Epithelial cell of proximal tubule (primary cell): ENCODE data around the gene ABCG2. TPM values are rescaled to one million over a fixed set of nuclear protein-coding genes. Genes with fewer than 3 reads are reported as not detected.

Source experiments
- DNase-seq: peaks from one replicate; pipeline ENCODE4 v3.0.0-alpha.2; 2011; ENCODE audit warnings: low read depth
- H3K4me3 ChIP-seq: 2 replicates; pipeline ENCODE4 v1.5.1; 2011; ENCODE audit warnings: low read depth, mild to moderate bottlenecking, low read length
- CTCF ChIP-seq: conservative IDR thresholded peaks from 2 replicates; pipeline ENCODE4 v1.5.1; 2012; ENCODE audit warnings: low read depth, mild to moderate bottlenecking, low read length
- total RNA-seq: library from RNA; depleted of rRNA; stranded (reverse); fragments of >200 nt; gene quantifications from 2 replicates; pipeline ENCODE4 v1.2.3, GENCODE V29; 2015

Gene ABCG2
- total RNA-seq, 1 donor from 2014 or later: 0.29 TPM

GRCh38 chr4:88063634-88064296 lies 94.7 kb downstream of the ABCG2 start:
- no peak overlapping the region for H3K4me3 ChIP-seq
- DNase-seq: no peak
- TF ChIP-seq CTCF: no peak

- TF ChIP-seq CTCF: no peak
- H3K4me3 ChIP-seq: no peak overlapping the region
- no peak for DNase-seq
Observed at GRCh38 chr4:88062843-88063242, 95.6 kb downstream of the ABCG2 start.

- TF ChIP-seq CTCF: no peak
- DNase-seq: no peak
- no peak overlapping the region for H3K4me3 ChIP-seq
Observed at GRCh38 chr4:88062311-88062710, 96.1 kb downstream of the ABCG2 start.

- no peak for DNase-seq
- H3K4me3 ChIP-seq: no peak overlapping the region
- TF ChIP-seq CTCF: no peak
Observed at GRCh38 chr4:88060431-88060830, 98.0 kb downstream of the ABCG2 start.

- no peak for TF ChIP-seq CTCF
- H3K4me3 ChIP-seq: no peak overlapping the region
- no peak for DNase-seq
Observed at GRCh38 chr4:88059766-88060165, 98.7 kb downstream of the ABCG2 start.

- H3K4me3 ChIP-seq: no peak overlapping the region
- no peak for TF ChIP-seq CTCF
- DNase-seq: no peak
Observed at GRCh38 chr4:88058295-88058694, 100.1 kb downstream of the ABCG2 start.

- peak; percentile 83 for TF ChIP-seq CTCF
- no peak overlapping the region for H3K4me3 ChIP-seq
- DNase-seq: peak; percentile 32
Observed at GRCh38 chr4:88054901-88055300, 103.5 kb downstream of the ABCG2 start.
